DMS79 (cell line): ENCODE data around the gene RXRB.
A peak's percentile ranks its signal among the peaks of the same experiment; 100 is the strongest.

ENCODE experiments used
- DNase-seq: peaks from one replicate; lab custom pipeline; 2025; lab: John Stamatoyannopoulos, UW

The RXRB gene

DNA sequence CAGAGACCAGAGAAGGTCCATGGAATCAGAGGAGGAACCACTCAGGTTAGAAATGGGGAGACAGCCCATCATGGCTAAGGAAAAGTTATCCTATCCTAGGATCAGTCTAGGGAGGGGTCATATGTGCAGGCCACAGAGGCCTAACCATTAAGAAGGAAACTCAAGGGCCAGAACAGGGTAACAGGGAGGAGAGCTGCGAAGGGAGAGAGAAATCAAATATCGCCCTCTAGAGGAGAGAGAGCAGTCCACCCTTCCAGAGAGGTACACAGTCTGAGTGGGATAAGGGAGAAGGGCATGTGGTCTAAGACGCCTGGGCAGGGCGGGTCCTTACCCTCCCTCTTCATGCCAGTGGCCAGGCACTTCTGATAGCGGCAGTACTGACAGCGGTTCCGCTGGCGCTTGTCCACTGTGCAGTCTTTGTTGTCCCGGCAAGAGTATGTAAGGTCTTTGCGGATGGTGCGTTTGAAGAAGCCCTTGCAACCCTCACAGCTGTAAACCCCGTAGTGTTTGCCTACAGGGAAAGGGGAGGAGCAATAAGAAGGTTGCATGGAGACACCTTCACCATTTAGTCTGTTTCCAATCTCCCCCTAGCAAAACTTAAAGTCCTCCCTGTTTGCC is 2.9 kb downstream of the RXRB start:
- DNase-seq = peak; percentile 22

GRCh38 chr6:33195304-33196165 is 4.9 kb downstream of the RXRB start:
- DNase-seq = no peak

DNA sequence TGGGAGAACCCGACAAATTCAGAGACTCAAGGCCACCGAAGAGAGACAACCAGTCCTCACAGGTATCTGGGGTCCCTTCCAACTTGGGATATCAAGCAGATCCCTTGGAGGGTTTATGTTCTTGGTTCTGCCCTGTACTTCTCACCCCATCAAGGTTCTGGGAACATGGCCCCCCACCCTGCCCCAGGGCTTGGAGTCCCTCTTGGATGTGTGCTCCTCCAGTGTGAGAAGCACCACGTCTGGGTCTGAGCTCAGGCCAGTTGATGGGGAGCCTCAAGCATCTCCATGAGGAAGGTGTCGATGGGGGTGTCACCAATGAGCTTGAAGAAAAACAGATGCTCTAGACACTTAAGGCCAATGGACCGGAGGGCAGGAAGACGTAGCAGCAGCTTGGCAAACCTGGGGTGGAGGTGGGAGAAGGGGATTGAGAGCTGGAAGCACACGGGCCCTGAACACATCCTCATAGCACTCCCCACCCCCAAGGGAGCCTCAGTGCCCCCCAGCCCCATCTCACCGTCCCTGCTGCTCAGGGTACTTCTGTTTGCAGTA is 6.0 kb downstream of the RXRB start:
- no peak for DNase-seq

GRCh38 chr6:33193619-33194018 is 6.8 kb downstream of the RXRB start:
- DNase-seq = no peak

GRCh38 chr6:33192671-33193602 is 7.5 kb downstream of the RXRB start:
- no peak for DNase-seq

GRCh38 chr6:33192105-33192646 is 8.3 kb downstream of the RXRB start, which contains the start of gene COL11A2:
Gene COL11A2 (minus strand): TSS chr6:33192467. CDS start chr6:33192240, 227 bp downstream.
- DNase-seq = no peak

DNA sequence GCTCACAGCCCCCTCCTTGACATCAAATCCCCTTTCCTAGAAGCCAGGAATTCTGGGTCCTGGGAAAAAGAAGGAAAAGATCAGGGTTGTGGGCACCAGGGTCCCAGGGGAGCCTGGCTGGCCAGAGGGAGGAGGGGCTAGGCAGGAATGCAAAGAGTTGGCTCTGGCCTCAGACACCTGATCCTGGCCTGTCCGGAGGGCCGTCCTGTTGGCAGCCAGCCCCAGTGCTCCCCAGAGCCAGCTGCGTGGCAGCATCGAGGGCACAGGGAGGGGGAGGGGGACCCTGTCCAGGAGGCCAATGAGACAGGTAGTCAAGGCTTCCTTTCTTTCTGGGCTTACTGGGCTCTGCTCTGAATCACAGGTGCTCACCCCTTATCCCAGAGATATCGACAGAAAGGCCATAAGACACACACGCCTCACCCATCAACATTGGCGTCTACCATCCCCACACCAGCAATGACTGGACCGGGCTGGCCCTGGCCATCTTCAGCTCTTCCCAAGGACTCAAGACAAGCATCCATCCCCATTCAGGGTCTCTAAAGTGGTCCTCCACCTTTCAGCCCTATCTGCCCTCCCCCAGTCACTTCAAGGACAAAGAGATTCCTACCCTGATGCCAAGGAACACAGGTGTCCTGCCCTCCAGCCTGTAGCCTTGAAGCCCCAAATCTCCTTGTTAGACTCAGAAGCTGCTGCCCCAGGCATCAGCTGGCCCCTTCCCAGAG is 8.9 kb downstream of the RXRB start:
- no peak for DNase-seq

DNA sequence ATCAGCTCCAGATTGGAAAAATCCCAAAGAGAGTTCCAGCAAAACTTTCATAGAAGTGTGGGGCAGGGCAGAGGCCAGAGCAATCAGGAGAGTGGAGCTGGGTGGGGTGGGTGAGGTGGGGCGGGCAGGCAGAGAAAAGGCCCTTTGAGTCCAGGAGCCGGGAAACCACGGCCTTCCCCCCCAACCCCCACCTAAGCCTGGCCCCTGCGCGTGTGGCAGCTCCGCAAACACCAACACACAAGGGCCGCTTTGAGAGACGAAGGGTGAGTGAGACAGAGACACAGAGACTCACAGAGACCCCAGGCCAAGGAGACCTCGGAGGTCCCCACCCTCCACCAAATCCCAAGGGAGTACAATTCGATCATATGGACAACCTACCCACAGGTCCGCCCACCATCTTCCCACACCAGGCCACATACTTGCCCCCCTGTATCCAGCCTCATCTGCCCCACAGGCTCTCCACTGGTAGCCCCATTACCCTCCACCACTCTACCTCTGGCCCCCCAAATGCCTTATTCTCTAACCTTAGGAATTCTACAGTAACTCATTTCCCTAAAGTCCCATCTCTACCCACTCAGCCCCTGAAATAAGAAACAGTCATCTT is 9.9 kb downstream of the RXRB start:
- no peak for DNase-seq

DNA sequence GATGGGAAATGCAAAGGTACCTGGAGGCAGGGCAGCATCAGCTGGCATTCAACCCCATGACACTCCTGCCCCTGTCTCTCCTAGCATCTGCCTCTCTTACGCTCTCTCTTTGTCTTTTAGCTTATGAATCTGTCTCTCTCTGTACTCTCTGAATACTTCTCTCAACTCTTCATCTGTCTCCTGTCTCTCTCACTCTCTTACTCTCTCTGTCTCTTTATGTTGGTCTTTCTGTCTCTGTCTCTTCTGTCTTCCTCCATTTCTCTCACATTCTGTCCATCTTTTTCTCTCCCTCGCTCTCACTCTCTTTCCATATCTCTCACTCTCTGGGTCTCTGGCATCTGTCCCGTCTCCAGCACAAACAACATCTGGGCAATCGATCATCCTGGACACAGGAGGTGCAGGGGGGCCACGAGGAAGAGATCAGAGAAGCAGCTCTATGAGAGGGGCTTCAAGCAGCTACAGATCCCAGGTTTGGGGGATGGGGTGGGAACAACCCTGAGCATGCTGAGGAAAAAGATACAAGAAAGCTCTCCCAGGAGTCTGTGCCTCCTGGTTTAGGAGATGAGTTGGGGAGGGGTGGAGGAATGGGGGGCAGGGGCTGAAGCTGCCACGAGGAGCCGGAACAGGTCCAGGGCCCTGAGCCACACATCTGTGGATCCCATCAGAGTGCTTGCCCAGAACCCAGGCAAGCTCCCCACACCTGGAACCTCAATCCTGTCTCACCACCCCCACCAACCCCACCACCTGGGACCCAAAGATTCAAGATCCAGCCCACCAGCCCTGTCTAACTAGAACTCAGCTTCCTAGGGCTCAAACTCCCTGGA is 10.6 kb downstream of the RXRB start:
- no peak for DNase-seq

- no peak for DNase-seq
Observed at GRCh38 chr6:33189164-33189563, 11.3 kb downstream of the RXRB start.

DNA sequence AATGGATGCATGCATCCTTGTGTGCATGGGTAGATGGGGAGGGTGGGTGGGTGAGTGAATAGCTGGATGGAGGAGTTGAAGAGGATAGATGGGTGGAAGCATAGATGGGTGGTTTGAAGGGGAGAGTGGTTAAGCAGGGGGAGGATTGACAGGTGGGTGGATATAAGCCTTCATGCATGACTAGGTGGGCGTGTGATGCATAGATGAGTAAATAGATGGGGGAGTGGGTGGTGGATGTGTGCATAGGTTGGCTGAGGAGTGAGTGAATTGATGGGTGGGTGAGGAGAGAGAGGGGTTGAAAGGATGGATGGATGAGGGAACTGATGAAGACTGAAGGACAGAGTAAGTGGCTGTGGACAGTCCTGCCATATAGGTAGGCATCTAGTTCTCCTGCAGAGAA is 12.7 kb downstream of the RXRB start:
- DNase-seq = no peak

DNA sequence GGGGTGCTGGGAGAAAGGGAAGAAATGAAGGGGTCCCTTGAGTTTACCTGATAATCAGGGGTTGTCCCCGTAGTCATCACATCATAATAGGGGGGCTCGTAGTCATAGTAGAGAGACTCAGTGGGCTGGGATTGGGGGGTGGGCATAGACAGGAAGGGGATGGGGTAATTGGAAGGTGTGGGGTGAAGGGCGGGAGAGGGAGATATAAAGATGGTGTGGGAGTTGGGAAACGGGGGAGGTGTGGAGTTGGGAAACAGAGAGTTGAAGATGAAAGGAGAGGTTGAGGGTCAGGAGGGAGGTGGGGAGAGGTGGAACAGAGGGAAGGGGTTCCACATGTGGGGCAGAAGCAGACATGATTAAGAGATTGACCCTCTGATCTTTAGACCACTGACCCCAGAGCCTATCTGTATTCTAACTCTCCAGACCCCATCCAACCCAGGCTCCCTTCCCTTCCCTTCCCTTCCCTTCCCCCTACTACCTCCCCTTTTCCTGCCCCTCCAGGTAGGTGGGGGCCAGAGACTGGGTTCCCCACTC is 14.7 kb downstream of the RXRB start:
- DNase-seq = no peak

- DNase-seq = no peak
Observed at GRCh38 chr6:33185190-33185589, 15.3 kb downstream of the RXRB start.

- DNase-seq = no peak
Observed at GRCh38 chr6:33183071-33183683, 17.3 kb downstream of the RXRB start.

DNA sequence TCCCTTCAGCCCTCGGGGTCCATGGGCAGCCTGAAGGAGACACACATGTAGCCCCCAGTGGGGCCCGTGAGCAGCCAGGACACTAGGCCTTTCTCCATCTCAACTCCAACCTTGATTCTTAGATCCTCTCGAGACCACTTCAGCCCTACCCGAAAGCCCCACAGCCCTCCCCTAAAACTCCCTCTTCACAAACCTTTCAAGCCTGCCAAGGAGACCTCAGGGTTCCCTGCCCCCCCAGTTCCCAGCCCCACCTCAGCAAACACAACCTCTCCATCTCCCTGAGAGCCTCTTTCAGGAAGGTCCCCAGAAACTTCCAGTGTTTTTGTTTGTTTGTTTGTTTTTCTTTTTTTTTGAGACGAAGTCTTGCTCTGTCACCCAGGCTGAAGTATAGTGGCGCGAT is 19.3 kb downstream of the RXRB start:
- no peak for DNase-seq

GRCh38 chr6:33178755-33179475 is 21.6 kb downstream of the RXRB start:
- DNase-seq = no peak

DNA sequence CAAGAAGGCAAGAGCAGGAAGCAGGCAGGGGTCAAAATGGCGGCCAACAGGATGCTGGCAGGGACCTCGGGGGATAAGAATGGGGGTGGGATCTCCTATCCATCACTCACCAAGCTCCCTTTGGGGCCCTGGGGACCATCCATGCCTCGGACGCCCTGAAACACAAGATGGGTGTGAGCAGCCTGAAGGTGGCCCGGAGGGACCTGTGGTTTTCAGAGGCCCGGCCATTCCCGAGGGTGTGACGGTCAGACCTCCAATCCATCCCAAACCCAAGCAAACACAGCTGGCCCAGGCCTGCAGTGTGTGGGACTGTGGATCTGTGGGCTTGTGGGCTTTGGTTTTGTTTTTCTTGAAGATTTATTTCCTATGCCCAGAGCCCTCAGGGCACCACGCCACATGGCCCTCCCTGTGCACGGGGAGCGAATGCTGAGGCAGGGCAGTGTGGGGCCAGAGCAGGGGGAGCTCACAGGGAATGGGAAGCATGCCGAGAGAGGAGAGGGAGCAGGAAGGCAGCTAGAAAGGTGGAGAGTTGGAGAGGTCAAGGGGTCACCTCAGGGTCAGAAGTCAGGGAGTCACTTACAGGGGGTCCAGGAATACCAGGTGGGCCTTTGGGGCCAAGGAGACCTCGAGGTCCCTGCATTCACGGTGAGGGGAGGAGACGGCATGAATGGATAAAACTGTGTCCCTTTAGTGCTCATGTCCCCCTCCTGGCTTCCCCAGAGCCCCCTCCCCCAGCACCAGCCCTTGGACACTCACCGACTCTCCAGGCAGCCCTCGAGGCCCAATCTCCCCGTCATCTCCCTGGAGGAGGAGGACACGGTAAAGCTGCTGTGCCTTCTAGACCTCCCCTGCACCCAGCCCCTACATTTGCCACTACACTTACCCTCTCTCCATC is 22.7 kb downstream of the RXRB start:
- DNase-seq = no peak
